ENCODE data around the gene VAC14.

- TF ChIP-seq EZH2phosphoT487 (IDR thresholded peaks at IDR 0.05; ENCODE audit: insufficient read depth, low read depth) (no peak), EZH2 (IDR thresholded peaks at IDR 0.05; ENCODE audit: insufficient read depth, poor library complexity, severe bottlenecking) (no peak)
Observed at GRCh38 chr16:70744366-70744765, 56.6 kb downstream of the VAC14 start.

Data from GM23248 (cell line).